GM21367 (cell line): ENCODE results near the gene ITGA5.
"Not testable (repeated sequence)": the region's sequence is repeated elsewhere in the genome, so short reads cannot be mapped to it uniquely, and the experiment has no call there.

Source experiments
- ATAC-seq: cut with Tn5 transposase; IDR thresholded peaks from one replicate; pipeline ENCODE4 v1.9.1; 2021; ENCODE audit not compliant: unreplicated experiment

ITGA5 gene

GRCh38 chr12:54356228-54356627 lies 62.8 kb downstream of the ITGA5 start:
- ATAC-seq: no peak

DNA sequence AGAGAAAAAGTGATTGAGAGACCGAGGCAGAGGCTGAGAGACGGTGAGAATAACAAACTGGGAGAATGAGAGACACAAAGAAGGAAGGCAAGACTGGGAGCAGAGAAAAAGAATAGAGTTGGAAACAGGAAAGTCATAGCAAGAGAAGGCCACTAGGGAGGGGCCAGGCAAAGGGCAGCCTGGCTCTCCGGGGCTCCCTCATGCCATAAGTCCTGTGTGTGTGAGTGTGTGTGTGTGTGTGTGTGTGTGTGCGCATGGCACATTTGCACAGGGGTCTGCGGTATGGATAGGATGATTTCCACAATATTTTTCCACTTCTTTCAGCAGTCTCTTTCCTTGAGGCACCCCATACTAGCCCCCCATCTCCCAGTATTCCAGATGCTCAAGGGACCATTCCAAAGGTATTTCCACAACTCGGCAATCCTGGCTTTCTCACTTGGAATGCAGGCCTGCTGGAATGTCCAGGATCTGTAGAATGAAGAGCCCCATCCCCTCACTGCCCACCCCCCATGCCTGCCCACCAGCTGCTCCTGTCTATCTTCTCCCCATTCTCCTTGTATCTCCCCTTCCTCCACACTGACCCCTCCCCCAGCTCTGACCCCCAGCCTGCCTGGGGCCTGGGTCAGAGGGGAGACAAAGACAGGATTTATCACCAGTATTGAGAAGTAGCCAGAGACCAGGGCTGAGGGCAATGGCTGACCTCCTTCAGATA lies 63.8 kb downstream of the ITGA5 start:
- ATAC-seq: no peak

DNA sequence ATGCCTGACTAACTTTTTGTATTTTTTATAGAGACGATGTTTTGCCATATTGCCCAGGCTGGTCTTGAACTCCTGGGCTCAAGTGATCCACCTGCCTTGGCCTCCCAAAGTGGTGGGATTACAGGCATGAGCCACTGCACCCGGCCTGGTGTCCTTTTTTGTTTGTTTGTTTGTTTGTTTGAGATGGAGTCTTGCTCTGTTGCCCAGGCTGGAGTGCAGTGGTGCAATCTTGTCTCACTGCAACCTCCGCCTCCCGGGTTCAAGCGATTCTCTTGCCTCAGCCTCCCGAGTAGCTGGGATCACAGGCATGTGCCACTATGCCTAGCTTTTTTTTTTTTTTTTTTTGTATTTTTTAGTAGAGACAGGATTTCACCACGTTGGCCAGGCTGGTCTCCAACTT lies 64.8 kb downstream of the ITGA5 start:
- not testable (repeated sequence) for ATAC-seq

DNA sequence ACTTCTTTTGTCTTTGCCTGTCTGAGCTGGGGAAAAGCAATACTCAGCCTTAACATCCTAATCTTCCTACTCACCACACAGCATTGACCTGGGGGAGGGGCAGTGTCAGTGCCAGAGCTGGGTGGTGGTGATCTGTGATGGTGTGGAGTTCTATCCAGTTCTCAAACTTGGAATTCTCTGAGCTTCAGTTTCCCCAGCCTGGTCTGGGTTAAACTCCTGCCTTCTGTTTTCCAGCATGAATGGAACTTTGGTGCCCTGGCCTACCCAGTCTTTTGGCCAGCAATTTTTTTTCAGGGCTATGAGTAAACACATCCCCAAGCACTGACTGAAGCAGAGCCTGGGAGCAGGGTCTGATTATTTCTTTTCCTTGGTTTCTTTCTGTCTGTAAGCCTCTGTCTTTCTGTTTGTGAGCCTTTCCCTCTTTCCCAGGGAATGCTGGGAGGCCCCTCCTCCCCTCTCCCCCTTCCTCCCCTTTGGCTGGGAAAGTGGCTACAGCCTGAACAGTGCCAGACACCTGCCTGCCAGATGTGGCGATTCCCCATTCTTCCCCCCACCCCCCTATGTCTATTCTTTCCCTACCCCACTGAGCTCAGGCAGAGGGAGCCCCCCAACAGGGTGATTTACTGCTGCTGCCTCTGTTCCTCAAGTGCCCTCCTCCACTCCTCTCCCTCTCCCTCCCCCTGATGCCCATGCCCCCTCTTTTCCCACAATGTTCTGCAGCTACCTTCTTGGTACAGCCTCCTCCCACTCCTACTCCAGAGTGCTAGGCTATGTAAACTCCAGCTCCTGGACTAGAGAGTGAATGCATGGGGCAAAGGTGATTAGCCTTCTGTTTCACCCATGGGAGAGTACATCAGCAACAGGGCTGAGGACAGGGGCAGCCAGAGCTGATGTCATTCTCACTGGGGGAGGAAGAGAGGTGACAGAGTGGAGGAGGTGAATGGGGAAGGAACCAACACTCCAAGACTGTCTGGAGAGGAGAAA lies 65.9 kb downstream of the ITGA5 start:
- no peak for ATAC-seq

GRCh38 chr12:54352022-54352531 lies 67.0 kb downstream of the ITGA5 start:
- no peak for ATAC-seq

DNA sequence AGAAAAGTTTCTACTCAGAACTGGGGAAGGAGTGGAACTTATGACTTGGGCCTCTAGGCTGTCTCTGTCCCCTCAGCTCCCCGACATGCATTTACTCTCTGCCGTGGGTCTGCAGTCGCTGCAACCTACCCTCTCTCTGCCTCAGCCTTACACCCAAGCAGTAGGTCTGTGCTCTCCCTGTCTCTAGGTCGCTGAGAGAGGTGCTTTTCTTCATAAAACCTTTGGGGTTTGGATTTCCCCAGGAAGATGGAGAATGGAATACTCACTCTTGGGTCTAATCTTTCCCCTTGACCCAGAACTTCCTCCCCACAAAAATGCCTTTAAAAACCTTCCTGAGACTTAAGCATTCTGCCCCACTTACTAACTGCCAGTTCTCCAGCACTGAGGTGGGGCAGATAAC lies 67.7 kb downstream of the ITGA5 start:
- no peak for ATAC-seq

- ATAC-seq: no peak
These were observed 68.3 kb downstream of the ITGA5 start for GRCh38 chr12:54350743-54351142.

GRCh38 chr12:54349679-54350078 lies 69.4 kb downstream of the ITGA5 start:
- ATAC-seq: no peak

DNA sequence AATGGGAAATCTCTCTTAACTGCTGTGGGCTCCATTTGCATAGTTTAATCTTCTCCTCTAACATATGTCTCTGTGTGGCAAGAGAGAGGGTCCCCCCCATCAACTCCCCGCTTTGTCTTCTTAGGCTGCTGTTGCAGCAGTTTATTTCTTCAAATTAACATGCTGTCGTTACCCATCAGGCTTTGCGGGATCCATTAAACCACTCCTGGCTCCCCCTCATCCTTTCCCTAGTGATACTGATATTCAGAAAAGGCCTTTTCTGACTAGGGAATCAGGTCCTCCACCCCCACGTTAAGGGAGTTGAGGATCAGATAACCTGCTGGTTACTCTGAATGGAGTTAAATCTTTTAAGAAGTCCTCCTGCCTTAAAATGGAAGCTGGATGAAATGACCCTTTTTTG lies 70.0 kb downstream of the ITGA5 start:
- ATAC-seq: no peak
